Adipocyte (in vitro differentiated cells): ENCODE measurements around the gene NACC1.
A peak's percentile ranks its signal among the peaks of the same experiment; 100 is the strongest.

ENCODE experiments used
- DNase-seq: peaks from one replicate; pipeline ENCODE4 v3.0.0-alpha.2; 2015; ENCODE audit warnings: low read depth
- H3K27me3 ChIP-seq: replicated peaks from 2 replicates; pipeline ENCODE4 v1.7.0; 2013; ENCODE audit warnings: mild to moderate bottlenecking, low read length, moderate library complexity; ENCODE audit not compliant: control insufficient read depth, insufficient read depth
- H3K36me3 ChIP-seq: 2 replicates; pipeline ENCODE4 v1.7.0; 2013; ENCODE audit warnings: low read length, mild to moderate bottlenecking, moderate library complexity; ENCODE audit not compliant: control insufficient read depth, insufficient read depth, severe bottlenecking
- H3K4me1 ChIP-seq: 2 replicates; pipeline ENCODE4 v1.7.0; 2013; ENCODE audit warnings: mild to moderate bottlenecking, low read length, moderate library complexity; ENCODE audit not compliant: control insufficient read depth, insufficient read depth
- H3K4me3 ChIP-seq: 2 replicates; pipeline ENCODE4 v1.7.0; 2013; ENCODE audit warnings: mild to moderate bottlenecking, low read length, moderate library complexity
- H3K9ac ChIP-seq: 2 replicates; pipeline ENCODE4 v1.7.0; 2013; ENCODE audit warnings: mild to moderate bottlenecking, low read length, moderate library complexity
- H3K9me3 ChIP-seq: 2 replicates; pipeline ENCODE4 v1.7.0; 2013; ENCODE audit warnings: mild to moderate bottlenecking, low read length, moderate library complexity; ENCODE audit not compliant: control insufficient read depth

NACC1 gene

DNA sequence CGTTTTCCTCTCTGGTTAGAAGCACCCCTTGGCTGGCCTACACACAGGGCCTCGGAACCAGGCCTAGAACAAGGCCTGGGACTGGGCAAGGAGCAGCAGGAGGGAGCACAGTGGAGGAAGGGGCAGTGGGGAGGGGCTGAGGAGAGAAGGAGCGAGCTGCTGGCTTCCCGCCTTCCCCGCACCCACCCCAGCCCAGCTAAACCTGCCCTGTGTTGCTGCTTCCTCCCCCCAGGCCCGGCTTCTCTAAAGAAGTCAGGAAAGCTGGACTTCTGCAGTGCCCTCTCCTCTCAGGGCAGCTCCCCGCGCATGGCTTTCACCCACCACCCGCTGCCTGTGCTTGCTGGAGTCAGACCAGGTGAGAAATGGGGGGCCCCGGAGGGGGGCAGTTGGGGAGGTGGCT, 39.7 kb upstream of the NACC1 start:
- H3K27me3 ChIP-seq = no peaks in the 10 kb centered on the region
- peaks cover 80% of the 10 kb centered on the region for H3K36me3 ChIP-seq
- no peak for DNase-seq
- no peak overlapping the region for H3K4me3 ChIP-seq
- peaks cover 57% of the 10 kb centered on the region for H3K4me1 ChIP-seq
- H3K9ac ChIP-seq = peak overlapping the region; percentile 68
- no peaks in the 10 kb centered on the region for H3K9me3 ChIP-seq

DNA sequence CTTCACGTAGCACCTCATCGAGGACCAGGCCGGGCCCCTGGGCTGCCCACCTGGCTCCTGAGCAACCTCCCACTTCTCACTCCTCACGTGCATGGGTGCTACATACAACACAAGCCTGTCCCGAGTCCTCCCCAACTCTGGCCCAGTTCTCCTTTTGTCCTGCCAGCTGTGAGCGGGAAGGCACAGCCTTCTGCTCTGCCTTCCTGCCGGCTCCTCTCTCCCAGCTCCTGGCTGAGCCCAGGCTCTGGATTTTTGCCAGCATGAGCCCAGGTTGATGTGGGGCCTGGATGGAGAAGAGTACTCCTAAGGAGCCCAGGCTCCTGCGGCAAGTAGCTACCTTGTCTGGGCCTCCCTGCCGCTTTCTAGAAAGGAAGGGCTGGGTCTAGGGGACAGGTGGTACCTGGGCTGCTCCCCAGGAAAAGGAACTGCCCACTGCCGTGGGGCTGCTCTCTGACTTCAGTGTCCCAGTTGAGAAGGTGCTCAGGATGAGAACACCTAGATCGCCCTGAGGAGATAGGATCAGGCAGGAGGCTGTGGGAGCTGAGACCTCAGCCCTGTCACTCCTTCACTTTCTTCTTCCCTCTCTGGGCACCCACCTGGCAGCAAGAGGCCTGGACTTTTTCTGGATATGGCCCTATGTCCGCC, 39.0 kb upstream of the NACC1 start:
- no peaks in the 10 kb centered on the region for H3K9me3 ChIP-seq
- H3K27me3 ChIP-seq = no peaks in the 10 kb centered on the region
- H3K9ac ChIP-seq = peak overlapping the region; percentile 68
- DNase-seq = no peak
- peaks cover 57% of the 10 kb centered on the region for H3K4me1 ChIP-seq
- peaks cover 80% of the 10 kb centered on the region for H3K36me3 ChIP-seq
- H3K4me3 ChIP-seq = peak overlapping the region; percentile 10

DNA sequence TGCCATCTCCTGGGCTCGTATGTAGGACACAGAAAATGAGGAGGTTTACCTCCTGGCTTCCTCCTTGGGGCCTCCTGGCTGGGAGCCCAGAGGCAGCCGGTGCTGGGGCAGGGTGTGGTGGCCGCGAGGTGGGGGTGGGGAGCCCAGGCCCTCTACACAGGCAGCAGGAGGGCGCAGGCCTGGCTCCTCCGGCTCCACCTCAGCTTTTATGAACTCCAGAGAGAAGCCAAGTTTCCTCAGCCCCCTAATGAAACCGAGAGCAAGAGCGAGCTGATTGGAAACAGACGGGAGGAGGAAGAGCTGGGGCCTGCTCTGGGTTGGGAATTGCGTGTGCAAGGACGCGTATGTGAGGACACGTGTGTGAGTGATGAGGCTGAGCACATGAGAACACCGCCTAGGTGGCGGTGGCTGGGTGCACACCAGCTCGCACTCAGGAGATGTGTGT, 38.5 kb upstream of the NACC1 start:
- Histone ChIP-seq H3K27me3 (no peaks in the 10 kb centered on the region), H3K9ac (peak overlapping the region; percentile 68), H3K36me3 (peaks cover 78% of the 10 kb centered on the region), H3K4me1 (peaks cover 57% of the 10 kb centered on the region), H3K9me3 (no peaks in the 10 kb centered on the region), H3K4me3 (peak overlapping the region; percentile 10)
- peak; percentile 80 for DNase-seq

DNA sequence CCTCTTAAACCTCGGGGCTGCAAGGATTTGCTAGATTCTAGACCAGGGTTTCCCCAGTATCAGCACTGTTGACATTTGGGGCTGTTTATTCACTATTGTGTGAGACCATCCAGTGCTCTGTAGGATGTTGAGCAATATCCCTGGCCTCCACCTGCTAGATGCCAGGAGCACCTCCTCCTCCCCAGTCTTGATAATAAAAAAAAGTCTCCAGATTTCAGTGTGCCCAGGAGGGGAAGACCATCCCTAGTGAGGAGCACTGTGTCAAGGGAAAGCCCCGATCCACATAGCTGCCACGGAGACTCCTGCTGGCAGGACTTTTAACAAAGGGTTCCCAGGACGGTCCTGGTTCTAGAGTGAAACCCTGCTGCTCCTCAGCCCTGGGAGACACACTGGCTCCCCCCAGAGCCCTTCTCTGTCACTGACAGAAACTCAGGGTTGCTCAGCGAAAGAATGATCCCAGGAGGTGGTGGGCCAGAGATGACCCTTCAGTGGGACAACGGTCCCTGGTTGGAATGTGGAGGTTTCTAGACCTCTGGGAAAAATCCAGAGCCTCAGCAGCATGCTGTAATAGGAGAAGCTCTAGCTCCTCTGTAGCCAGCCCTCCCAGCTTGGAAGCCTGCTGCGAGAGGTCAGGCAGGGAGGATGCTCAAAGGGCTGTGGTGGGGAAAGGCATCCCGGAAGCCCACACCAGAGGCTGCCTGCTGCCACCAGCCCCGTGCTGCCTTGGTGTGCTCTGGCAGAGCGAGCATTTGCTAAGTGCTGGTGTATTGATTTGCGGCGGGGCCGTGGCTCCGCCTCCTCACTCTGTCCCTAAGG, 35.7 kb upstream of the NACC1 start:
- peaks cover 80% of the 10 kb centered on the region for H3K36me3 ChIP-seq
- H3K27me3 ChIP-seq = no peaks in the 10 kb centered on the region
- H3K9me3 ChIP-seq = no peaks in the 10 kb centered on the region
- peaks cover 43% of the 10 kb centered on the region for H3K4me1 ChIP-seq
- DNase-seq = peak; percentile 53
- peak overlapping the region; percentile 43 for H3K9ac ChIP-seq
- no peak overlapping the region for H3K4me3 ChIP-seq

DNA sequence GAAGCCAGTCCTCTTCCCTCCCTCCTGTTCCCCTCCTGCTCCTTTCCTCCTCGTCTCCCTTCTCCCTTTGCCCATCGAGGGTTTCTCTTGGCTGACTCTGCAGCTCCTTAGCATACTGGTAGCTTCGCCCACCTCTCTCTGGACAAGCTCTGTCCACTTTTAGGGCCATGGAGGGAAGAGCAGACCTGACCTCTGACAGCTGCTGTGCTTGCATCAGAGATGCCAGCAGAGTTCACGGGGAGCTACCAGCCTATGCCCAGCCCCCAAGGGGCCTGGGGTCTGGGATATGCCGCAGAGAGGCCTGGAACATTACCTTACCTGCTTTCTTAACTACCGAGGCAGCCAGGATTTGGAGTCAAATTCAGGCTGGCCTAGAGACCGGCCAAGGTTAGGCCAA, 35.1 kb upstream of the NACC1 start:
- Histone ChIP-seq H3K27me3 (no peaks in the 10 kb centered on the region), H3K36me3 (peaks cover 78% of the 10 kb centered on the region), H3K9me3 (no peaks in the 10 kb centered on the region), H3K4me1 (peaks cover 37% of the 10 kb centered on the region), H3K9ac (peak overlapping the region; percentile 43), H3K4me3 (no peak overlapping the region)
- no peak for DNase-seq

DNA sequence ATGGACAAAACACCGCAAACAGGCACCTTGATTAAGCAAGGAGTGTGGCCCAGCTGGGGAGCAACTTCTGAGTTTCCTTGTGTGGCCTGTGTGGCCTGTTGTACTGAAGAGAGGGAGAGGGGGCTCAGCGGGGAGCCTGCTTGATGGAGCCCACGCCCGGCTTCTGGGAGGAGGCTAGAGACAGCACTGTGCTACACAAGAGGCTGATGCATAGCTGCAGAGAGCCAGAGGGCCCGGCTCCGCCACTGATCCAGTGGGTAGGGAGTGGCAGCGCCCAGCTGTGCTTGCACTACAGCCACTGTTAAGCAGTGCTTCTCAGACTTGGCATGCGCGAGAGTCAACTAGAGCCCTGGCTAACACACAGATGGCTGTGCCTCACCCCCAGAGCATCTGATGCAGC, 34.4 kb upstream of the NACC1 start:
- Histone ChIP-seq H3K27me3 (no peaks in the 10 kb centered on the region), H3K9ac (no peak overlapping the region), H3K4me1 (peaks cover 30% of the 10 kb centered on the region), H3K4me3 (no peak overlapping the region), H3K36me3 (peaks cover 73% of the 10 kb centered on the region), H3K9me3 (no peaks in the 10 kb centered on the region)
- no peak for DNase-seq

DNA sequence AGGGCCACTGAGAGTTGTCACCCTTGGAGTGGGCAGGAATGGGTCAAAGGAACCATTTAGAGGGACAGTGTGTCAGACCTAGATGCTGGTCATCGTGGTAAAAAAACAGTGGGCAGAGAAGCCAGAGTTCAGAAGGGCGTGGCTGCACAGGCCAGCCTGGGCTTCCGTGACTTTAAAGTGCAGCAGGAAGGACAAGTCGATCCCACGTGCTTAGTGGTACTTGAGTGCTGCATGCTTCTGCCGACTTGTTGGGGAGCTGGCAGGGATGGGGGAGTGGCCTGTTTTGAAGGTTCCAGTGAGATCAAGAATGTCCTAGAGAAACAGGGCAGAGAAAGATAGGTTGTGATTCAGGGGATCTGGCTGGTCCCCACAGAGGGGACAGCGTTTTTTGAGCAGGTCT, 32.4 kb upstream of the NACC1 start:
- Histone ChIP-seq H3K4me1 (peaks cover 23% of the 10 kb centered on the region), H3K4me3 (no peak overlapping the region), H3K9ac (no peak overlapping the region), H3K9me3 (no peaks in the 10 kb centered on the region), H3K36me3 (peaks cover 66% of the 10 kb centered on the region), H3K27me3 (no peaks in the 10 kb centered on the region)
- DNase-seq = no peak

DNA sequence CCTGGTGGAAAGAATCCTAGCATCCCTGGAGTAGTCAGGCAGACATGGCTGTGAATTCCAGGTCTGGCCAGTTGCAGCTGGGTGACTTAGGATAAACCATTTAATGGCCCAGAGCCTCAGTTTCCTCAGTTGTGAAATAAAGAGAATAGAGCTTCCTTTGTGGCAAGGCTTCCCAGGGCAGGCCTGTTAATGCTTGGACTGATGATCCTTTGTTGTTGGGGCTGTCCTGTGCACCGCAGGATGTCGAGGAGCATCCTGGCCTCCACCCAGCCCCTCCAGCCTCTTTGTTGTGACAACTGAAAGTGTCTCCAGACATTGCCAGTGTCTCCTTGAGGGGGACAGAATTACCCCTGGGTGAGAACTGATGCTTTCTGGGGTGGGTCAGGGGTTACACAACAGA, 31.7 kb upstream of the NACC1 start:
- Histone ChIP-seq H3K4me1 (peaks cover 30% of the 10 kb centered on the region), H3K9me3 (no peaks in the 10 kb centered on the region), H3K27me3 (no peaks in the 10 kb centered on the region), H3K9ac (no peak overlapping the region), H3K36me3 (peaks cover 65% of the 10 kb centered on the region), H3K4me3 (no peak overlapping the region)
- no peak for DNase-seq

DNA sequence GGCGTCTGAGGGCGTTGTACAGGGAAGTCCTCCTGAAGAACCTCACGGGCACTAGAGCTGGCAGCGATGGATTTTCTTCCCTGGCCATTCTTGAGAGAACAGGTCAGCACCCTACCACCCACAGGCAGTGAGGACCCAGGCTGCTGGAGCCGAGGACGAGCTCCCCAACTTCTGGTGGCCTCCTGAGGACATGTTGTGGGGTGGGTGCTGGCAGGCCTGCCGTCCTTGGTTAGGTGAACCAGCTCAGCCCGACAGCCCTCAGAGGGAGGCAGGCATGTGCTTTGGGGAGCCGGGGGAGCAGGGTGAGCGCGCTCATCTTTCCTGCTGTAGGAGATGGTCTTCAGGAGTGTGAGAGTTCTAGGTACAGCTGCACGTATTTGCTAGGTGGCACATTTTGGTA, 30.8 kb upstream of the NACC1 start:
- no peak overlapping the region for H3K9ac ChIP-seq
- no peak overlapping the region for H3K4me3 ChIP-seq
- no peaks in the 10 kb centered on the region for H3K27me3 ChIP-seq
- peaks cover 60% of the 10 kb centered on the region for H3K36me3 ChIP-seq
- H3K4me1 ChIP-seq = peaks cover 32% of the 10 kb centered on the region
- no peaks in the 10 kb centered on the region for H3K9me3 ChIP-seq
- DNase-seq = no peak

DNA sequence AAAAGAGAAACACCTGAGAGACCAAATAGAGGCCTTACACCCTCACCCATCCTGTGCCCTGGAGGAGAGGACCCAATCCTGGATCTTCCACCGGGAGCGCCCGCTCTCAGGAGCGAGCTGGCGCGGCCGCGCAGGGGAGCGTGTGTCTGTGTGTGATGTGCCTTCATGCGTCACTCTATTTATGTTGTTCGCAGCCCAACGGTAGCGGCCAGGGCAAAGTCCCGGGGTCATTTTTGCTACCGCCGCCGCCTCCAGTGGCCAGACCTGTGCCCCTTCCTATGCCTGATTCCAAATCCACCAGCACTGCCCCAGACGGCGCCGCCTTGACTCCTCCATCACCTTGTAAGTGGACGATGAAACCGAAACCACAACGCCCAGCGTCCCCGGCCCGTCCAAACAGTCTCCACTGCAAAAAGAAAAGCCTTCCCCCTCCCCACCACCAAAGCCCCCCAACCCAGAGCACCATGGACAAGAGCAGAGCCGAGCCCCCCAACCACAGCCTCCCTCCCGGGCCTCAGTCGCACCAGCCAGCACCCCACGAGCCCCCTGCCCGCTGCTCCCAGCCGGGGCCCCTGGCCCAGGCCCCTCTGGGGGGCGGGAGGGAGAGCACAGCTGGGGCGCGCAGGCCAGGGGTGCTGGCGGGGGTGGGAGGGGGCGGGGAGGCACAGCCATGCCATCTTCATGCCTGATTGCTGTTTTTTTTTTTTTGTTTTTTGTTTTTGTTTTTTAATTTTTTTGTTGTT, 30.1 kb upstream of the NACC1 start:
- no peak overlapping the region for H3K9ac ChIP-seq
- no peaks in the 10 kb centered on the region for H3K27me3 ChIP-seq

DNA sequence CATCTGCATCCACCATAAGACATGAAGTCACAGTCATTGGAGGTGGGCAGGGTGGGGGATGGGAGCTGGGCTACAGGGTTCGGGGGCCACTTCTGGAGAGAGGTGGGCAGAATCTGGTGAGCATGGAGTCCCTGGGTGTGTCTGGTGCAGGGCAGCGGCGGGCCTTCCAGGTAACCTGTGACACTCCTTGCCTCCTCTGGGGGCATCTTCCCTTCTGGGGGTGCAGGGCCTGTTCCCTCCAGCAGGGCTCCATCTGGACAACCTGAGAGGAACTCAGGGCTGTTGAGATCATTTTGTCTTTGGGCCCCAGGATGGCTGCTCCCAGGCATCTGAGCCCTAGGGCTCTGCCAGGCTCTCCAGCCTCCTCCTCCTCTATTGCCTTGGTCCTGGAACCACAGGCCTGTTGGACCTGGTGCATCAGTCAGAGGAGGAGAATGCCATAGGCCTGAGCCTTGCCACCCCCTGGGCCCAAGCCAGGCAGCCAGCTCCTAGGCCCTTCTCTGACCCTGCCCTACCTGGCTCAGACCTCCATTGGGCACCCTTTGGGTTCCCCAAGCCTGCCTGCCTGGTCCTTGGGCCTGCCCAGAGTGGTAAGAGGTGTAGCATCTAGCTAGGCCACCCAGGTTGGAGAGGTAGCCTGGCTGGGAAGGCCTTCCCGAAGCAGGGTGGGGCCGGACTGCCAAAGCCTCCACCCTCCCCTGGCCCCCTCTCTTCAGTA, 28.8 kb upstream of the NACC1 start:
- H3K36me3 ChIP-seq = peaks cover 50% of the 10 kb centered on the region
- no peaks in the 10 kb centered on the region for H3K27me3 ChIP-seq
- no peak overlapping the region for H3K4me3 ChIP-seq
- H3K4me1 ChIP-seq = peaks cover 34% of the 10 kb centered on the region
- H3K9me3 ChIP-seq = no peaks in the 10 kb centered on the region
- H3K9ac ChIP-seq = peak overlapping the region; percentile 78
- no peak for DNase-seq

More for the DNA sequence above, 30.1 kb upstream of the NACC1 start:
- Histone ChIP-seq H3K4me3 (no peak overlapping the region), H3K36me3 (peaks cover 56% of the 10 kb centered on the region), H3K4me1 (peaks cover 28% of the 10 kb centered on the region), H3K9me3 (no peaks in the 10 kb centered on the region)
- no peak for DNase-seq
